GM21737 (cell line): ENCODE measurements around the gene TSPAN14.
A peak's percentile ranks its signal among the peaks of the same experiment; 100 is the strongest.
"Not testable (repeated sequence)": the region's sequence is repeated elsewhere in the genome, so short reads cannot be mapped to it uniquely, and the experiment has no call there.

Source experiments
- ATAC-seq: cut with Tn5 transposase; IDR thresholded peaks from one replicate; pipeline ENCODE4 v1.9.1; 2021; ENCODE audit warnings: mild to moderate bottlenecking, moderate library complexity; ENCODE audit not compliant: unreplicated experiment

The TSPAN14 gene

DNA sequence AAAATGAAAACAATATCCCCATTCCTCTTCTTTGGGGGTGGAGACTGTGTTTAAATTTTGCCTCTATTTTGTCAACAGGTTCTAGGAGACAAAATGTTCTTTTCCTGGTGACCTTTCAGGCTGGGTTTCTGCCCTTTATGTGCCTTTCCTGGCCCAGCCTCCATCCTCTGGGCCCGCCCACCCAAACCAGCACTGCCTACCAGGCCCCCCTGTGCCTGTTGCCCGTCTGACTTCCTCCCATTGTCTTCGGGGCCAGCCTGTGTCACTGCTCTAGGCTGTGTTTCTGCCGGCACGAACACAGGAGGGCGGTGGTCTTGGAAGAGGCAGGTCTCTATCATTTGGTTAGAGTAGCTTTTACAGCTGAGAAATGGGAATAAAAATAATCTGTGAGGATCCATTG, 13.9 kb downstream of the TSPAN14 start:
- no peak for ATAC-seq

GRCh38 chr10:80468806-80469421, 14.8 kb downstream of the TSPAN14 start:
- no peak for ATAC-seq

DNA sequence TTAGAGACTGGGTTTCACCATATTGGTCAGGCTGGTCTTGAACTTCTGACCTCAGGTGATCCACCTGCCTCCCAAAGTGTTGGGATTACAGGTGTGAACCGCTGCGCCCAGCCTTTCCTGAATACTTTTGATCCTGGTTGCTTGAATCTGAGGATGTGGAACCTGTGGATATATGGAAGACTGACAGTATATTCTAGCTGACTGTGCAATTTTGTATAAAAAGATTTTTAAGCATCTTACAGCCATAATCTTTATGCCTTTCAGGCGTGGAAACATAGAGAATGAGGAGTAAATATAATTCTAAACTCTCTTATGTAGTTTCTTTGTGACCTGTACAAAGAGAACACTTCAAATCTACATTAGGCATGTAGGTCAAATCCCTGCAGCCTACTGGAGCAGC, 16.2 kb downstream of the TSPAN14 start:
- no peak for ATAC-seq

- no peak for ATAC-seq
Observed at GRCh38 chr10:80471001-80471400, 16.9 kb downstream of the TSPAN14 start.

GRCh38 chr10:80471715-80472233, 17.7 kb downstream of the TSPAN14 start:
- peak; percentile 51 for ATAC-seq

GRCh38 chr10:80472234-80473095, 18.4 kb downstream of the TSPAN14 start:
- peak; percentile 91 for ATAC-seq

- ATAC-seq: no peak
Observed at GRCh38 chr10:80473096-80473657, 19.1 kb downstream of the TSPAN14 start.

- ATAC-seq: no peak
Observed at GRCh38 chr10:80473692-80474596, 19.8 kb downstream of the TSPAN14 start.

- no peak for ATAC-seq
Observed at GRCh38 chr10:80474597-80474910, 20.4 kb downstream of the TSPAN14 start.

DNA sequence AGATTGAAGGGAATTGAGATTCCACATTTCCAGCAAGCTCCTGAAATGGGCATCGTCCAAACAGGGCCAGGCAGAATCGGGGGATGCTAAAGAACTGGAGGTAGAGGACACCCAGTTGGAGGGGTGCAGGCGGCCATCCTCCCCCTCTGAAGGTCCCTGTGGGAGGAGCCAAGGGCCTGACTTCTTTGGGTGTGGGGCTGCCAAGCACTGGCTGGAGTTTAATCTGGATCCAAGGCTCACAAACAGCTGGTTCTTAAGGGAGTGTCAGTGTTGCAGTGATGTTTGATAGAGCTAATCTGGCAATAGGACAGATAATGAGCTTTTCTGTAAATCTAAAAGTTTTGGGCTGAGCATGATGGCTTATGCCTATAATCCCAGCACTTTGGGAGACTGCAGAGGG, 20.8 kb downstream of the TSPAN14 start:
- no peak for ATAC-seq

DNA sequence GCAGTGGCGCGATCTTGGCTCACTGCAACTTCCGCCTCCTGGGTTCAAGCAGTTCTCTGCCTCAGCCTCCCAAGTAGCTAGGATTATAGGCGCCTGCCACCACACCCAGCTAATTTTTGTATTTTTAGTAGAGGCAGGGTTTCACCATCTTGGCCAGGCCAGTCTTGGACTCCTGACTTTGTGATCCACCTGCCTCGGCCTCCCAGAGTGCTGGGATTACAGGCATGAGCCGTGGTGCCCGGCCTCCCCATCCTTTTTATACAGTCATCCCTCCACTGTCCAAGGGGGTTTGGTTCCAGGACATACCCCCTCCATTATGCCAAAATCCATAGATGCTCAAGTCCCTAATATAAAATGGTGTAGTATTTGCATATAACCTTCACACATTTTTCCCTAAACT, 21.5 kb downstream of the TSPAN14 start:
- not testable (repeated sequence) for ATAC-seq

- no peak for ATAC-seq
Observed at GRCh38 chr10:80476685-80477084, 22.6 kb downstream of the TSPAN14 start.

GRCh38 chr10:80477813-80478212, 23.7 kb downstream of the TSPAN14 start:
- ATAC-seq: no peak

DNA sequence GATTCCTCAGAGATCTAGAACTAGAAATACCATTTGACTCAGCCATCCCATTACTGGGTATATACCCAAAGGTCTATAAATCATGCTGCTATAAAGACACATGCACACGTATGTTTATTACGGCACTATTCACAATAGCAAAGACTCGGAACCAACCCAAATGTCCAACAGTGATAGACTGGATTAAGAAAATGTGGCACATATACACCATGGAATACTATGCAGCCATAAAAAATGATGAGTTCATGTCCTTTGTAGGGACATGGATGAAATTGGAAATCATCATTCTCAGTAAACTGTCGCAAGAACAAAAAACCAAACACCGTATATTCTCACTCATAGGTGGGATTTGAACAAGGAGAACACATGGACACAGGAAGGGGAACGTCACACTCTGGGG, 26.3 kb downstream of the TSPAN14 start:
- ATAC-seq: not testable (repeated sequence)

DNA sequence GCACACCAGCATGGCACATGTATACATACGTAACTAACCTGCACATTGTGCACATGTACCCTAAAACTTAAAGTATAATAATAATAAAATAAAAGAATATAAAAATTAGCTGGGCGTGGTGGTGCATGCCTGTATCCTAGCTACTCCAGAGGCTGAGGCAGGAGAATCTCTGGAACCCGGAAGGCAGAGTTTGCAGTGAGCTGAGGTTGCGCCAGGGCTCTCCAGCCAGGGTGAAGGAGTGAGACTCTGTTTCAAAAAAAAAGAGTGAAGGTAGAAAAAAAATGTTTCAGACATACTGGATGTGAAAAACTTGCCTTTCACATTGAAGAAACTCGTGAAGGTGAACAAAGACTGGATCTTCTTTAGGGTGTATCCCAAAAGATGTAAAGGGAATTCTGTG, 26.7 kb downstream of the TSPAN14 start:
- ATAC-seq: no peak

DNA sequence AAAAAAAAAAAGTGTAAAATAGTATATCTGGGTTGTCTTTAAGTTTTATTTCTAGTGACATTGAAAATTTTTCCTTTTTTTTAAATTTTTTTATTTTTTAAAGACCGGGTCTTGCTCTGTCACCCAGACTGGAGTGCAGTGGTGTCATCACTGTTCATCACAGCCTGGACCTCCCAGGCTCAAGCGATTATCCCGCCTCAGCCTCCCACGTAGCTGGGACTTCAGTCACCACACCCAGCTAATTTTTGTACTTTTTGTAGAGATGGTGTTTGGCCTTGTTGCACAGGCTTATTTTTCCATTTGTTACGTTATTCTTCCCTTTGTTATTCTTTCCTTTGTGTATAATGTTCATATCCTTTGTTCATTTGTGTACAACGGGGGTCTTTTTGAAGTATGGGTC, 30.1 kb downstream of the TSPAN14 start:
- no peak for ATAC-seq

DNA sequence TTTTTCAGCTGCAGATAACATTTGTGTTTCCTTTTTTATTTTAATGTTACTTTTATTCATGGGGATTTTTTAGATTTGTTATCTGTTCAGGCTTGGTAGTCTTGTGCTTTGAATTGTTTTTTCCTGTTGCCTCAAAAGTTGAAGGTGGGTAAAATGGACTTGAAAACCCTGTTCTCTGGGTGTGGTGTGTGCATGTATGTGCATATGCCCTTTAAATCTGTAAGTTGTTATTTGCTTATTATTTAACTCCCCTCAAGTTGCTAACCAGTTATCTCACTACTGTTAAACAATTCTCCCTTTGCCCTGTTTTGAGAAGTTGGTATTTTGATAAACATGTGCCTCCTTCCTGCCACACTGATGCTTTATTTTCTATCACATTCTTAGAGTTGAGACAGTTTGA, 30.6 kb downstream of the TSPAN14 start:
- no peak for ATAC-seq

GRCh38 chr10:80485076-80485945, 31.2 kb downstream of the TSPAN14 start:
- no peak for ATAC-seq

GRCh38 chr10:80485946-80486764, 32.0 kb downstream of the TSPAN14 start:
- ATAC-seq: no peak
